Right lobe of liver (tissue), 6 donors: ENCODE results near the gene UBE2E1. TPM values are rescaled to one million over a fixed set of nuclear protein-coding genes. Genes with fewer than 3 reads are reported as not detected.

Experiments used
- ATAC-seq, 4 donors: fragments of 200-7000 bp; cut with Tn5 transposase; one replicate each; pipeline ENCODE4 v1.9.1; 2020; ENCODE audit warnings: mild to moderate bottlenecking in 4 of 4, moderate library complexity in 4 of 4
- DNase-seq, 3 donors: peaks; one replicate each; pipeline ENCODE4 v3.0.0-alpha.2; 2020
- H3K27ac ChIP-seq, 3 donors: fragments of 200-600 bp; one replicate each; pipeline ENCODE4 v1.8.0; 2022
- H3K27me3 ChIP-seq, 2 donors: fragments of 200-600 bp; one replicate each; pipeline ENCODE4 v1.8.0; 2022
- H3K36me3 ChIP-seq, 4 donors: fragments of 200-600 bp; sonication (generic) in 1 of 4; one replicate each; pipeline versions ENCODE4 v1.5.1 to v1.8.0; 2017 to 2022; ENCODE audit warnings: control low read depth in 1 of 4
- H3K4me1 ChIP-seq, 4 donors: fragments of 200-600 bp; sonication (generic) in 1 of 4; one replicate each; pipeline versions ENCODE4 v1.5.1 to v1.8.0; 2017 to 2022; ENCODE audit warnings: control low read depth in 1 of 4
- H3K4me3 ChIP-seq, 3 donors: fragments of 200-600 bp; one replicate each; pipeline ENCODE4 v1.8.0; 2022
- H3K9me3 ChIP-seq, 4 donors: fragments of 200-600 bp; sonication (generic) in 1 of 4; one replicate each; pipeline versions ENCODE4 v1.5.1 to v1.8.0; 2017 to 2022; ENCODE audit warnings: control low read depth in 1 of 4
- POLR2A ChIP-seq: fragments of 450-650 bp; IDR thresholded peaks from one replicate; pipeline ENCODE4 v1.6.1; 2017; ENCODE audit warnings: antibody characterized with exemption, mild to moderate bottlenecking
- WGBS: methylation state at CpG from one replicate; pipeline ENCODE4 v1.1.6; 2018; ENCODE audit warnings: low coverage, low lambda C conversion rate; ENCODE audit not compliant: insufficient coverage; ENCODE audit errors: missing lambda C conversion rate; 5-methylcytosine and 5-hydroxymethylcytosine counted together
- intact Hi-C, 2 donors: fragments of 100-400 bp; cut with DNase I; formaldehyde crosslinking; loops; one replicate each; pipeline versions ENCODE4 v1.11.2 to v1.14.1; 2022
- total RNA-seq, 6 experiments: library from RNA; depleted of rRNA in 2 of 6; stranded (reverse); fragments of >200 nt in 2 of 6; fragmentation: NEBNext Ultra II Directional in 3 of 6; extraction: Animal tissue kit (Norgen Biotek cat#: 25700) in 3 of 6; gene quantifications; one replicate each; pipeline versions ENCODE4 v1.1.0 to v1.2.4, GENCODE V29; 2016 to 2023
- TF ChIP-seq, protein P1 (sequence below), 4 donors: fragments of 200-600 bp in 3 of 4; fragments of 450-650 bp in 1 of 4; IDR thresholded peaks; one replicate each; pipeline versions ENCODE4 v1.5.1 to v1.8.0; 2016 to 2022; ENCODE audit warnings: antibody characterized with exemption in 4 of 4, mild to moderate bottlenecking in 2 of 4
- donor health status: DM: no; HTN: yes; CAD: no.
- donor health status: DM: no; HTN: no; CAD: no.
- donor health status: DM: no; HTN: no; CAD: no.
- donor health status: DM: no; HTN: yes; CAD: no.
- donor health status: DM: no; HTN: yes; CAD: no.

UBE2E1 gene
- total RNA-seq, 6 experiments from 2014 or later, result 20.8 to 40.4 (median 29.7) TPM

DNA sequence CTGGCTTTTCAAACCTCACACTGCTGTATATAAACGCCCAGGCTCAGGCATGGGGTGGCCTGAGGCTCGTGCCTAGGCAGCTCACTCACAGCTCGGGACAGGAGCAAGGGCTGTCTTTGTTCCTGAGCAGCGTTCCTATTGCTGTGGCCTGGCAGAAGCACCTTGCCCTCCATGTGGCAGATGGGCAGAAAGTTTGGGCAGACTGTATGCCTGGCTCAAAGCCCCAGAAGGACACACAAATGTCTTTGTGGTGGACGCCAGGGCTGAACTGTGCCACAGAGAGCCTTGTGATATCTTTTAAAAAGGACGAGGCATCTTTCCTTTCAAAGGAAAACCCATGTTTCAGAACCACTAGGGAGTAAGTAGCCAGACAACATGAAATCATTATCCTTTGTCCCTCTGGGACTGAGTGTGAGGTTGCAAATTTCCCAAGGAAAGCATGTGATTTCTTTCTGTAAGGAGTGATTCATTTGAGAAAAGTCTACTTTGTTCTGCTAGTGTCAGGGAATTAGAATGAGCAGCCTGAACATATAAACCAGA, 29.3 kb upstream of the UBE2E1 start:
- no peak for TF ChIP-seq POLR2A
- TF ChIP-seq, protein P1, sequence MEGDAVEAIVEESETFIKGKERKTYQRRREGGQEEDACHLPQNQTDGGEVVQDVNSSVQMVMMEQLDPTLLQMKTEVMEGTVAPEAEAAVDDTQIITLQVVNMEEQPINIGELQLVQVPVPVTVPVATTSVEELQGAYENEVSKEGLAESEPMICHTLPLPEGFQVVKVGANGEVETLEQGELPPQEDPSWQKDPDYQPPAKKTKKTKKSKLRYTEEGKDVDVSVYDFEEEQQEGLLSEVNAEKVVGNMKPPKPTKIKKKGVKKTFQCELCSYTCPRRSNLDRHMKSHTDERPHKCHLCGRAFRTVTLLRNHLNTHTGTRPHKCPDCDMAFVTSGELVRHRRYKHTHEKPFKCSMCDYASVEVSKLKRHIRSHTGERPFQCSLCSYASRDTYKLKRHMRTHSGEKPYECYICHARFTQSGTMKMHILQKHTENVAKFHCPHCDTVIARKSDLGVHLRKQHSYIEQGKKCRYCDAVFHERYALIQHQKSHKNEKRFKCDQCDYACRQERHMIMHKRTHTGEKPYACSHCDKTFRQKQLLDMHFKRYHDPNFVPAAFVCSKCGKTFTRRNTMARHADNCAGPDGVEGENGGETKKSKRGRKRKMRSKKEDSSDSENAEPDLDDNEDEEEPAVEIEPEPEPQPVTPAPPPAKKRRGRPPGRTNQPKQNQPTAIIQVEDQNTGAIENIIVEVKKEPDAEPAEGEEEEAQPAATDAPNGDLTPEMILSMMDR (IDR thresholded peaks at IDR 0.05), result no peak
- WGBS, result 51% methylated on average over 4 of the region's 6 CpGs
- ATAC-seq (no peak), DNase-seq (no peak)
- no peaks in the 10 kb centered on the region for H3K27me3 ChIP-seq
- H3K9me3 ChIP-seq, result no peaks in the 10 kb centered on the region
- intact Hi-C loops, result no loop called here
- H3K27ac ChIP-seq, result no peak overlapping the region
- no peak overlapping the region for H3K4me3 ChIP-seq
- H3K4me1 ChIP-seq, result no peaks in the 10 kb centered on the region
- no peaks in the 10 kb centered on the region for H3K36me3 ChIP-seq

- no peak for DNase-seq
- 90% methylated on average over 2 of the region's 2 CpGs for WGBS
- TF ChIP-seq, protein P1 (IDR thresholded peaks at IDR 0.05), result no peak
- TF ChIP-seq POLR2A, result no peak
- ATAC-seq, result no peak
- Histone ChIP-seq H3K4me3 (no peak overlapping the region), H3K27ac (no peak overlapping the region), H3K27me3 (no peaks in the 10 kb centered on the region), H3K36me3 (no peaks in the 10 kb centered on the region), H3K9me3 (no peaks in the 10 kb centered on the region), H3K4me1 (no peaks in the 10 kb centered on the region)
- intact Hi-C loops, result no loop called here
These were observed 27.3 kb upstream of the UBE2E1 start for GRCh38 chr3:23778446-23778845.

DNA sequence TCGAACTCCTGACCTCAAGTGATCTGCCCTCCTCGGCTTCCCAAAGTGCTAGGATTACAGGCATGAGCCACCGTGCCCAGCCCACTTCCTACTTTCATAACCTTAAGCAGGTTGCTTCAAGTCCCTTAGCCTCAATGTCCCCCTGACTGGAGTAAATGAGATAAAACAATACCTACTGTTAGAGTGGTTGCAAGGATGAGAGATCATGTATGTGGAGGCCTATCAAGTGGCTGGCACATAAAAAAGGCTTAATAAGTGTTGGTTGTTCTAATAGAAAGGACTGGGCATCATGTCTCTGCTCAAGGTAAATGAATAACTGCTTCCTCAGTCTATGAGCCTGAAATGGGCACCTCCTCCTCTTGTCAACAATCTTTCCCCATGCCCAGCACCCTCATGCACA, 25.9 kb upstream of the UBE2E1 start:
- intact Hi-C loops, result no loop called here

GRCh38 chr3:23781051-23781450, 24.7 kb upstream of the UBE2E1 start:
- intact Hi-C loops, result no loop called here
- Histone ChIP-seq H3K9me3 (no peaks in the 10 kb centered on the region), H3K4me3 (no peak overlapping the region), H3K4me1 (no peaks in the 10 kb centered on the region), H3K36me3 (no peaks in the 10 kb centered on the region), H3K27me3 (no peaks in the 10 kb centered on the region), H3K27ac (no peak overlapping the region)
- DNase-seq, result no peak
- no peak for ATAC-seq
- WGBS, result 75% methylated on average over 1 of the region's 1 CpG
- TF ChIP-seq, protein P1 (IDR thresholded peaks at IDR 0.05), result no peak
- TF ChIP-seq POLR2A, result no peak

More for the DNA sequence above, 25.9 kb upstream of the UBE2E1 start:
- Histone ChIP-seq H3K4me1 (no peaks in the 10 kb centered on the region), H3K9me3 (no peaks in the 10 kb centered on the region), H3K27me3 (no peaks in the 10 kb centered on the region), H3K36me3 (no peaks in the 10 kb centered on the region), H3K4me3 (no peak overlapping the region), H3K27ac (no peak overlapping the region)
- DNase-seq, result no peak
- TF ChIP-seq, protein P1 (IDR thresholded peaks at IDR 0.05), result no peak
- TF ChIP-seq POLR2A, result no peak
- 63% methylated on average over 3 of the region's 3 CpGs for WGBS
- no peak for ATAC-seq

DNA sequence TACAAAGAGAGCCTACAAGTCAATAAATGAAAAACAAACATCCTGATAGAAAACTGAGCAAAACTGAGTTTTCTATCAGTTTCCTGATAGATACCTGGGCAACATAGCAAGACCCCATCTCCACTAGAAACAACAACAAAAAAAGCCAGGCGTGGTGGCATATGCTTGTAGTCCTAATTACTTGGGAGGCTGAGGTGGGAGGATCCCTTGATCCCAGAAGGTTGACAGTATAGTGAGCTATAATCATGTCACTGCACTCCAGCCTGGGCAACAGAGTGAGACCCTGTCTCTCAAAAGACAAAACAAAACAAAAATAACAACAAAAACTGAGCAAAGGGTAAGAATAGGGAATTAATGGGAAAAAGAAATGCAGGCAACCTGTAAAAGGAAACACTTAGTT, 23.9 kb upstream of the UBE2E1 start:
- WGBS, result 80% methylated on average over 1 of the region's 1 CpG
- TF ChIP-seq POLR2A, result no peak
- TF ChIP-seq, protein P1 (IDR thresholded peaks at IDR 0.05), result no peak
- intact Hi-C loops, result no loop called here
- no peak for ATAC-seq
- H3K9me3 ChIP-seq, result no peaks in the 10 kb centered on the region
- H3K27me3 ChIP-seq, result no peaks in the 10 kb centered on the region
- H3K4me1 ChIP-seq, result no peaks in the 10 kb centered on the region
- H3K27ac ChIP-seq, result no peak overlapping the region
- no peaks in the 10 kb centered on the region for H3K36me3 ChIP-seq
- no peak overlapping the region for H3K4me3 ChIP-seq
- no peak for DNase-seq
